ENCODE measurements around the gene KHDRBS2. TPM values are rescaled to one million over a fixed set of nuclear protein-coding genes. Genes with fewer than 3 reads are reported as not detected.

The KHDRBS2 gene
- total and polyA plus RNA-seq, 2 of the 4 experiments (the other 2 are of a cell fraction): not detected

DNA sequence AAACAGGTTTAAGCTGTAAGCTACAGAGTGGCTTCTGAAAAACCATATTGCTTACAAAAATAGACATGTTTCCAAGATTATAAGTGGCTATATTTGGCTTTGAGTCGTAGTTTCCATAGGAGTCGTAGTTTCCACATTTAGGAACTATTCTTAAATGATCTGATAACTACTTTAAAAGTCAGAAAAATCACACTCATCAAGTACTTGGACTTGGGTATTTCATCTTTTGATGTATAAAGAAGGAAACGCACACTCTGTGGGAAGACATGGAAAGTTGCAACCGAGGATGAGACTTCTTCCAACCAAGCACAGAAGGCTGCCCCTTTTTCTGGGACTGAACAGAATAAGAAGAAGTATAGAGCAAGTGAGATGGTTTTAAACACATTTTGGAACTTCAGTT lies 118.3 kb downstream of the KHDRBS2 start:
- H3K56ac ChIP-seq (ENCODE audit: extremely low read depth, insufficient read depth, low read length): no peak overlapping the region
- no peak overlapping the region for H3K18ac ChIP-seq (ENCODE audit: low read depth, low read length)
- no peaks in the 10 kb centered on the region for H4K20me1 ChIP-seq (ENCODE audit: insufficient read depth, low read length)
- intact Hi-C loops (cut with micrococcal nuclease): no loop called here
- dilution Hi-C loops (cut with HindIII; ENCODE audit: low sequenced_read_pairs, unreplicated experiment): no loop called here
- no CpG with 5 or more reads among the region's 4 CpGs for WGBS, 2 experiments (ENCODE audit: extremely low coverage in 2 of 2, insufficient read length in 1 of 2)
- H3K4me1 ChIP-seq (ENCODE audit: control insufficient read depth, insufficient read depth, low read length): no peaks in the 10 kb centered on the region
- H3K4ac ChIP-seq (ENCODE audit: low read depth, low read length): no peak overlapping the region
- no peak overlapping the region for H4K5ac ChIP-seq (ENCODE audit: low read depth, low read length)
- no peak overlapping the region for H2AK9ac ChIP-seq (replicated peaks; ENCODE audit: low read depth, low read length, poor library complexity)
- no peak for TF ChIP-seq MAFK (IDR thresholded peaks at IDR 0.05; ENCODE audit: low read depth, low read length)
- TF ChIP-seq CEBPB (IDR thresholded peaks at IDR 0.05; ENCODE audit: low read depth, low read length): no peak
- TF ChIP-seq FOS (IDR thresholded peaks at IDR 0.05; ENCODE audit: low read depth, low read length): no peak
- no peak for TF ChIP-seq NFE2L2 (IDR thresholded peaks at IDR 0.05; ENCODE audit: low read depth, low read length)
- no peak for TF ChIP-seq RCOR1 (IDR thresholded peaks at IDR 0.05; ENCODE audit: insufficient replicate concordance, low read length)
- no peak for TF ChIP-seq USF2 (IDR thresholded peaks at IDR 0.05; ENCODE audit: low read depth, low read length)
- TF ChIP-seq CHD1 (IDR thresholded peaks at IDR 0.05; ENCODE audit: low read depth, low read length): no peak
- in situ Hi-C loops (cut with MboI; ENCODE audit: low sequenced_read_pairs): no loop called here
- no peaks in the 10 kb centered on the region for H3K79me1 ChIP-seq (ENCODE audit: low read depth in 1 of 2, low read length in 2 of 2)
- no peak overlapping the region for H2BK20ac ChIP-seq (ENCODE audit: low read depth, low read length)
- DNase-seq: no peak
- no peaks in the 10 kb centered on the region for H3K9me1 ChIP-seq (ENCODE audit: insufficient read depth, low read length)
- H3K36me3 ChIP-seq (ENCODE audit: control insufficient read depth, insufficient read depth, low read length): no peaks in the 10 kb centered on the region
- no peak overlapping the region for H4K91ac ChIP-seq (ENCODE audit: insufficient read depth, low read depth, low read length)
- no TSS peak for BruUV-seq (replicated peaks)
- no peak overlapping the region for H3K27ac ChIP-seq (ENCODE audit: insufficient read depth, low read length)
- ATAC-seq (ENCODE audit: low read depth): no peak
- H3K9me3 ChIP-seq (ENCODE audit: control insufficient read depth, insufficient read depth, low read length): peaks cover 6% of the 10 kb centered on the region; the same call in 1 of the 2 replicates
- no peak overlapping the region for H3K14ac ChIP-seq (replicated peaks; ENCODE audit: low read depth, low read length)
- CTCF ChIA-PET: no interaction called here
- no peak overlapping the region for H3K4me2 ChIP-seq (ENCODE audit: low read depth, low read length)
- H3K23ac ChIP-seq (ENCODE audit: low read depth, low read length): no peak overlapping the region
- H2BK15ac ChIP-seq (ENCODE audit: low read depth, low read length): no peak overlapping the region
- no peaks in the 10 kb centered on the region for H3K27me3 ChIP-seq (ENCODE audit: control insufficient read depth, insufficient read depth, low read length)
- no peak overlapping the region for H2AFZ ChIP-seq (replicated peaks; ENCODE audit: low read length, poor library complexity)
- no peak overlapping the region for H3K4me3 ChIP-seq (ENCODE audit: insufficient read depth, low read depth, low read length)
- no peak overlapping the region for H4K8ac ChIP-seq (ENCODE audit: low read depth in 2 of 2, low read length in 2 of 2)
- H3K9ac ChIP-seq (ENCODE audit: low read depth, low read length): no peak overlapping the region
- no peak overlapping the region for H2AK5ac ChIP-seq (ENCODE audit: low read depth, low read length)
- no peak overlapping the region for H2BK120ac ChIP-seq (ENCODE audit: low read depth, low read length)
- POLR2A ChIA-PET (ENCODE audit: unreplicated experiment): no interaction called here
- H2BK5ac ChIP-seq (ENCODE audit: low read depth, low read length, poor library complexity, severe bottlenecking): no peak overlapping the region

All from IMR-90 (cell line).